NB4 (cell line): ENCODE data around the gene FAM20C.

Source experiments
- DNase-seq: peaks from one replicate; pipeline ENCODE4 v3.0.0; 2010; ENCODE audit warnings: low read depth
- H3K4me3 ChIP-seq: one replicate; pipeline ENCODE4 v1.5.1; 2011; ENCODE audit warnings: mild to moderate bottlenecking, low read depth, low read length, moderate library complexity
- MYC ChIP-seq: IDR thresholded peaks from 2 replicates; pipeline ENCODE4 v1.6.1; 2011; ENCODE audit warnings: low read depth, low read length
- POLR2A ChIP-seq: IDR thresholded peaks from 2 replicates; pipeline ENCODE4 v1.6.1; 2011; ENCODE audit warnings: mild to moderate bottlenecking; ENCODE audit not compliant: insufficient read length; ENCODE audit errors: extremely low read depth
- TF ChIP-seq, protein P1 (sequence below): IDR thresholded peaks from one replicate; pipeline ENCODE4 v1.5.1; 2012; ENCODE audit warnings: low read depth, low read length
- TF ChIP-seq, protein P2 (sequence below): IDR thresholded peaks from 2 replicates; pipeline ENCODE4 v1.6.1; 2011; ENCODE audit warnings: low read depth, low read length

Gene FAM20C

DNA sequence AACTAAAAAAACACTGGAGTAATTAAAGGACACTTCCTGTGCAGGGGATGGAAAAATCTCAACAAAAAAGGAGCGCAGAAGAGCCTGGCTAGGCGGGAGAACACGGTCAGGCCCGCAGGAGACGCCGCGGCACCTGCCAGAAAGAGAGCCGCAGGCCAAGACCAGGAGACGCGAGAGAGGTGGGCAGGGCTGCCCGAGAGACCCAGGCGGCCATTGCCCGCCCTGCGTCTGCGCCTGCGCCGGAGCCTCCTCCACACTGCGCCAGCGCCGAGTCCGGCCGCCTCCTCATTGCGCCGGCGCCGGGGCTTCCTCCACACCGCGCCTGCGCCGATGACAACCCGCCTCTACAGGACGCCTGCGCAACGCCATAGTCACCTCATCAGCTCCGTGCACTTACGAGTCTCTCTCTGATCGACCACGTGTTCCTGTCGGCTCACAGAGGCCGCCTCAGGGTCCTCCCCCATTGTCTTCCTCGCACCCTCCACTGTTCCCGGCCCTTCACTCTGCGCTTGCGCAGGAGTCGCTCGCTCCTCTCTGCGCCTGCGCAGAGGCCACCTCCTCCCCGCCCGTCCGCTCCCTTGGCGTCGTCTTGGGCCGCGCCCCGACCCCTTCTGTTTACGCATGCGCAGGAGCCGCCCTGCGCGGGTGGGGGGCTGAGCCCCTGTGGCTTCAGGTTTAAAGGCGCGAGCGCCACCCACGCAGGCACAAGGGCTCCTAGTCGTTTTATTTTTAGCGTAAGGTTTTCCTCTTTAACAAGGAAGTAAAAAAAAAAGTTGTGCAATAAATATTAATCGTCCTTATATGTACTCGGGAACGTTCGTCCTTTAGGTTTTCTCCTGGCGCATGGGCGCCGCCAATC lies 43.2 kb upstream of the FAM20C start:
- peak; percentile 96 for DNase-seq
- H3K4me3 ChIP-seq: peak overlapping the region; percentile 82
- TF ChIP-seq POLR2A: peak; percentile 76
- TF ChIP-seq MYC: peak; percentile 87
- TF ChIP-seq, protein P1, sequence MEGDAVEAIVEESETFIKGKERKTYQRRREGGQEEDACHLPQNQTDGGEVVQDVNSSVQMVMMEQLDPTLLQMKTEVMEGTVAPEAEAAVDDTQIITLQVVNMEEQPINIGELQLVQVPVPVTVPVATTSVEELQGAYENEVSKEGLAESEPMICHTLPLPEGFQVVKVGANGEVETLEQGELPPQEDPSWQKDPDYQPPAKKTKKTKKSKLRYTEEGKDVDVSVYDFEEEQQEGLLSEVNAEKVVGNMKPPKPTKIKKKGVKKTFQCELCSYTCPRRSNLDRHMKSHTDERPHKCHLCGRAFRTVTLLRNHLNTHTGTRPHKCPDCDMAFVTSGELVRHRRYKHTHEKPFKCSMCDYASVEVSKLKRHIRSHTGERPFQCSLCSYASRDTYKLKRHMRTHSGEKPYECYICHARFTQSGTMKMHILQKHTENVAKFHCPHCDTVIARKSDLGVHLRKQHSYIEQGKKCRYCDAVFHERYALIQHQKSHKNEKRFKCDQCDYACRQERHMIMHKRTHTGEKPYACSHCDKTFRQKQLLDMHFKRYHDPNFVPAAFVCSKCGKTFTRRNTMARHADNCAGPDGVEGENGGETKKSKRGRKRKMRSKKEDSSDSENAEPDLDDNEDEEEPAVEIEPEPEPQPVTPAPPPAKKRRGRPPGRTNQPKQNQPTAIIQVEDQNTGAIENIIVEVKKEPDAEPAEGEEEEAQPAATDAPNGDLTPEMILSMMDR: no peak
- TF ChIP-seq, protein P2, sequence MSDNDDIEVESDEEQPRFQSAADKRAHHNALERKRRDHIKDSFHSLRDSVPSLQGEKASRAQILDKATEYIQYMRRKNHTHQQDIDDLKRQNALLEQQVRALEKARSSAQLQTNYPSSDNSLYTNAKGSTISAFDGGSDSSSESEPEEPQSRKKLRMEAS: peak; percentile 100

DNA sequence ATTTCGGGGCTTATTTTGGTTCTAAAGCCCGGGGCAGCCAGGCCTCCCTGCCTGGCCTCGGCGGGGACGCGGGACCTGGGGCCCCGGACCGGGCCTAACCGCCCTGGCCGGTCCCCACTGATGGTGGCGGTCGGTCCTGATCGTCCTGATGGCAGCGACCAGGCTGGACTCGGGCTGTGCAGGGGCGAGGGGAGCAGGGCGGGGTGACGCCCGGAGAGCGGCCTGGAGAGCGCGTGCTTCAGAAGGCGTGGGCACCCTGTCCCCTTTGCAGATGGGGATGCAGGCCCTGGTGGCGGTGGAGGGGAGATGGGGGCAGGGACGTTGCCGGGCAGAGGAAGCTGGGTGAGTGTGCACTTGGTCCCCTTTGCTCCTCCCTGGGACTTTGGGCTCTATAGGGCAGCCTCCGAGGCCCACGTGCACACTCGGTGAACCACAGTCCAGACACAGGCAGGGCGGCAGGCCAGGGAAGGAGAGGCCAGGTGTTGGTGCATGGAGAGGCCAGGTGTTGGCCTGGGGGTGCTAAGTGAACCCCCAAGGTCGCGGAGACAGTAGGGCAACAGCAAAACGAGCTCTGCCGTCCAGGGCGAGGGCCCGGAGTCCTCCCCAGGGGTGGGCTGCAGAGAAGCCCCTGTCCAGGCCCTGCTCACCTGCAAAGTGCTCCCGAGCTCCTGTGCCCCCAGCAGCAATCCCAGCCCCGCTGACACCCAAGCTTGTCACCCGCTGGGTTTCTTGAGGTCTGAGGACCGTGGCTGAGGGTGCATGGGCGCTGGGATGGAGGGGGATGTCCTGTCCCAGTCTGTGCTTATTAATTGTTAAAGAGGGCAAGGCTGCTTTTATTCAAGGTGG lies 42.4 kb upstream of the FAM20C start:
- DNase-seq: peak; percentile 84
- TF ChIP-seq, protein P1: no peak
- TF ChIP-seq POLR2A: no peak
- TF ChIP-seq MYC: peak; percentile 74
- TF ChIP-seq, protein P2: peak; percentile 77
- H3K4me3 ChIP-seq: peak overlapping the region; percentile 82

DNA sequence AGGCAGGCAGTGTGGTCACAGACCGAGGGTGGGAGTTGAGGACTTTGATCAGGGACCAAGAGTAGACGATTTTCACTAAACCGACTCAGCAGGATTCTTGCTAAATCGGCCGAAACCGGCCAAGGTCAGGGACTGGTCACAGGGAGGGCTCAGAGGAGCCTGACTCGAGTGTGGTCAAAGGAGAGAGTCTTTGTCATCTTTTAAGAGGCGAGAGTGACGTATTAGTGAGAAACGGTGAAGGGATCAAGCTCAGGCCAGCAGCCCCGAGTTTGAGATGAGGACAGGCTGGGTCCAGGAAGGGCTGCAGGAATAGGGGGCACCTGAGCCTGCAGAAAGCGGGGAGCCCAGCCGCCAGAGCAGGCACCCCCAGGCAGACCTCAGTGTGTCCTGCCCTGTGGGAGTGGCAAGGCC lies 41.6 kb upstream of the FAM20C start:
- peak overlapping the region; percentile 82 for H3K4me3 ChIP-seq
- DNase-seq: peak; percentile 51
- TF ChIP-seq, protein P2: no peak
- TF ChIP-seq POLR2A (no peak), MYC (no peak)
- TF ChIP-seq, protein P1: no peak

DNA sequence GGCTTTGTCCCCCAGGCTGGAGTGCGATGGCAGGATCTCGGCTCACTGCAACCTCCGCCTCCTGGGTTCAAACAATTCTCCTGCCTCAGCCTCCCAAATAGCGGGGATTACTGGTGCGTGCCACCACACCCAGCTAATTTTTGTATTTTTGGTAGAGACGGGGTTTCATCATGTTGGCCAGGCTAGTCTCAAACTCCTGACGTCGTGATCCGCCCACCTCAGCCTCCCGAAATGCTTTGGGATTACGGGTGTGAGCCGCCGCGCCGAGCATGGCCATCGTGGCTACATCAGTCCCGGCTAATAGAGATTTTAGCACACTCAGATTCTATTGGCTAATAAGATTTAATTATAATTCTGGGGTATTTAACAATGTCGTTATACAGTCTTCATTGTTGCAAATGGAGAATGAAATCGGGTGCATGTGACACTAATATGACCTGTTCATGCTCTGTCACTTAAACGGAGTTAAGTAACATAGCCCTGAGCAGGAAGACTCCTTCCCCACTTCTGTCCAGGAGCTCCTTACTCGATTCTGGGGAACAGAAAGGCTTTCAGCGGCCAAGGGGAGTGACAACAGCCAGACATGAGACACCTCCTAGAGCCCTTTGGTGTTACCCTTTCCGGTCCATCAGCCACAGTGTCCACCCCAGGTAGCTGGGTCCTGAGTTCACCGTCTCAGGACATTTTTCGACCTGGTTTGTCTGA lies 40.9 kb upstream of the FAM20C start:
- no peak overlapping the region for H3K4me3 ChIP-seq
- TF ChIP-seq, protein P1: no peak
- no peak for TF ChIP-seq POLR2A
- no peak for TF ChIP-seq MYC
- TF ChIP-seq, protein P2: no peak
- no peak for DNase-seq

DNA sequence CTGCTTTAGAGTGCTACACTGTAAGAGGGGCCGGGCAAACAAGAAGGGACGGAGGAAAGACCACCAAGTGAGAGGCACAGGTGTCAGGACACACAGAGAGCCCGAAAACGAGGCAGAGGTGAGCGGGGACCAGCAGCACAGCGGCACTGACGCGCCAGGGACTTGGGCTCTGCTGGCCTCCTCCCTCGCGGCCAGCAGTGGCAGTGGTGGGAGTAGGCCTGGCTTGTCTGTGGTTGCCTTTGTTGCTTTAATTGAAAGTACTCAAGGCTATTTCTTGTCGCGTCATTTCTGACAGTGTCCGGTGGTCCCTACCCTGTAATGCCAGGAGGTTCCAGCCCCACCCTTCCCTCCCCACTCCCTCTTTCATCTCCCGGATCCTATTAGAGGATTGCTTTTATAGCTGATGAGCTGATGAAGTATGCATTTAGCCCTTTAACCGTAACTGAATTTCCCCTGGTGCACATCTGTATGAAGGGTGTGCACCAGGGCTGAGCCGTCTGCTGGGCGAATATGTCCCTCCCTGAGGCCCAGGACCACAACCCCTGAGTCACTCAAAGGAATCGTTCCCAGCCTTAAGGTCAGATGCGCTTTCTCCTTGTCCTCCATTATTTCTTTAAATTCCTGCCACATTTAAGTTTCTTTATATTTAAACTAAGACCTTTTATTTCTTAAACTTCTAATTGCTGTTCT lies 39.5 kb upstream of the FAM20C start:
- TF ChIP-seq, protein P2: no peak
- TF ChIP-seq MYC: no peak
- TF ChIP-seq POLR2A: no peak
- TF ChIP-seq, protein P1: no peak
- no peak for DNase-seq

More for the DNA sequence above, 39.5 kb upstream of the FAM20C start:
- H3K4me3 ChIP-seq: no peak overlapping the region
